Fibroblast of skin of right biceps (primary cell): ENCODE measurements around the gene DCHS1.

Experiments used
- DNase-seq: peaks from one replicate; pipeline ENCODE4 v3.0.0-alpha.2; 2013

DCHS1 gene

GRCh38 chr11:6611092-6611962 is 44.3 kb downstream of the DCHS1 start:
- peak; percentile 8 for DNase-seq

GRCh38 chr11:6610591-6610990 is 45.0 kb downstream of the DCHS1 start:
- no peak for DNase-seq

- DNase-seq, result no peak
These were observed 46.0 kb downstream of the DCHS1 start for GRCh38 chr11:6609502-6610015.

DNA sequence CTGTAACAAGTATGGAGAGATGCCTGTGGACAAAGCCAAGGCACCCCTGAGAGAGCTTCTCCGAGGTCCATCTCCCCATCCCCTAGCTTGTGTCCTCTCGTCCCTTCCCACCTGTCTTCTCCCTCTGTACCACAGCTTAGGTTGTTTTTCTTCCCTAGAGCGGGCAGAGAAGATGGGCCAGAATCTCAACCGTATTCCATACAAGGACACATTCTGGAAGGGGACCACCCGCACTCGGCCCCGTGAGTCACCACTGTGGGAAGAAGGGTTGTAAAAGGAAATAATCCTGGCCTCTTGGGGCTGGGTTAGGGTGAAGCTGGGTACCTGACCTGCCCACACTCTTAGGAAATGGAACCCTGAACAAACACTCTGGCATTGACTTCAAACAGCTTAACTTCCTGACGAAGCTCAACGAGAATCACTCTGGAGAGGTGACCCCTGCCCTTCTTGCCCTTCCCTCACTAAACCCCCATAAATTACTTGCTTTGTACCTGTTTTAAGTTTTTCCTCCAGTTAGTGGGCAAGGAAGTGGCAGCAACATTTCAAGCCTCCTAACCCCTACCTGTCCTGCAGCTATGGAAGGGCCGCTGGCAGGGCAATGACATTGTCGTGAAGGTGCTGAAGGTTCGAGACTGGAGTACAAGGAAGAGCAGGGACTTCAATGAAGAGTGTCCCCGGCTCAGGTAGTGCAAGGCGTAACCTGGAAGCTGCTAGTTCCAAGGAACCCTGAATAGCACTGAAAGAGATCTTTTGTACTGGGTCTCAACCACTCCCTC is 46.7 kb downstream of the DCHS1 start:
- DNase-seq, result peak; percentile 10

DNA sequence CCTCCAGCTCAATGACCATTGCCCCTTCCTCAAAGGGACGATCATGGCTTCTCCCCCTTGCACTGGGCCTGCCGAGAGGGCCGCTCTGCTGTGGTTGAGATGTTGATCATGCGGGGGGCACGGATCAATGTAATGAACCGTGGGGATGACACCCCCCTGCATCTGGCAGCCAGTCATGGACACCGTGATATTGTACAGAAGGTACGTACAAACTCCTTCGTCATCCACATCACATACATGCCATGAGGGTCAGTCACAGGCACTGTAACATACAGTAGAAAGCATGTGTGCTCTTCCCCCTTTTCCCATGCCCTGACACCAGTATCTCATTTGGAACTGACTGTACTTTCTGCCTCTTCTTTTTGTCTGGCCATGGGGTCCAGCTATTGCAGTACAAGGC is 47.6 kb downstream of the DCHS1 start:
- peak; percentile 34 for DNase-seq

DNA sequence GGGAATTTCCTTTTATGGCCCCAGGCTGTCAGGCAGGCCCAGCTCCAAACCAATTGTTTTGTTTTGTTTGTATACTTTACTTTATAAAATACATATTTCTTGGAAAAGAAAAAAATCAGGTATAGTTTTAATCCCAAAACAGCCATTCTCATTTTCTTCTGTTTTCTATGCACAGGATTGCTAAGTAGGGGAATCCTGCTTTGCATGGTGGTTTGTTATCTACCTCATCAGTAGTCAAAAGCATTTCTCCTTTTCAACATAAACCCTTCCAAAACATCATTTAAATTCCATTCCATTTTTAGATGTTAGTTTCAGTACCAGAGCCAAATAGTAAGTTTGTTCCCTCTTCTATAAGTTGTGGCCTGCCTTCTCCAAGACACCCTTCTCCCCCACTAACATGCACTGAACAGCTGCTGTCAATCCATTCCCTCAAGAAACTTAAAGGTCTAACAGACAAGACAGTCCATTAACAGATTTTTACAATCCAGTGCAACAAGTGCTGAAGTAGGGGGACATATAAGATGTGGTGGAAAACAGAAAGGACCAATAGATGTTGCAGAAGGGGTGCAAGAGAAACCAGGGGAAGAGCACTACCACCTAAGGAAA is 48.3 kb downstream of the DCHS1 start:
- DNase-seq, result peak; percentile 65

- DNase-seq, result peak; percentile 94
These were observed 49.0 kb downstream of the DCHS1 start for GRCh38 chr11:6606471-6607189.

DNA sequence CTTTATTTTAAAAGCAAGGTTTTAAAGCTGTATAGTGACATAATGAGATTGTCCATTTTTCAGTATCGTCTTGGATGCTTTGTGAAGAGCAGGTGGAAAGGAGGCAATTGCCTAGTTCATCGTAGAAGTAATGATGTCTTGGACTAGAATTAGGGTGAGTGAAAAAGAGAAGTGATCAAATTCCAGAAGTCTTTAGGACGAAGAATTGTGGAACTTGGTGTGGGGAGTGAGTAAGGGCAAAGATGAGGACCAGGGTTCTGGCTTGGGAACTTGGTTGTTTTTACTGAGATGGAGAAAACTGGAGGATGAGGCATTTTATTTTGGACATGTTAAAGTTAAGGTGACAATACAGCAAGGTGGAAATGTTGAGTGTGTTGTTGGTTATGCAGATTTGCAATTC is 50.8 kb downstream of the DCHS1 start:
- no peak for DNase-seq

- peak; percentile 62 for DNase-seq
These were observed 51.5 kb downstream of the DCHS1 start for GRCh38 chr11:6604081-6604626.

DNA sequence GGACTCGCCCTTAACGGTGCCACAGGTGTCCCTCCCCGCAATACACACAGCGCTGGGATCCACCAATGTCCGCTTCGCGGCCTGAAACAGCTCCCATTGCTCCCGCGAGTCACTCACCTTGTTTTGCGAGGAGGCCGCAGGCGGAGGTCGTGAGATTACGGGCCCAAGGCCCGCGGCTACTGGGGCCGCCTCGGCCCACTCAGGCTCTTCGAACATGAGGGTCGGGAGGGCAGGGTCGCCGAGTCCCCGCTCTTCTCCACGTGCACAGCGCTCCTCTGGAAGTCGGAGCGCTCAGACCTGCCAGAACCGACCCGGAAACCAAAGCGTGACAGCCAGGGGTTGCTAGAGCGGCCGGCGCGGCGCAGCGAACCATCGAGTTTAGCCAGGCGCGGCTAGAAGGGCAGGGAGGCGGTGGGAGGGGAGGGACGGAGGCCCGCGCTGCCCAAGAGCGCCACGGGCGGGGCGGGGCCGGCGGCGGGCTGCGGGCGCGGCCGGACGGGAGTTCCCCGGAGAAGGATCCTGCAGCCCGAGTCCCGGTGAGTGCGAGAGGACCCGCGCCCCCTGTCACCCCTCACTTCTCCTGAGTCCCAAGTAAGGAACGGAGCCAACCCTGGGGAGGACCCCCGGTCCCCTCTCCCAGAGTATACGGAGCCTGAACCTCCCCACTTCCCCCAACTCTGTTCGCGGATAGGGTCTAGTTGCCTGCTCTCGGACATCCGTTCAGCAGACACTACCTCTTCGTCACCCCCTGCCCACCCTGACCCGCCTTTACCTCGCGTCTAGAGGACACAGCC is 52.1 kb downstream of the DCHS1 start, which contains the start of the genes ILK and RRP8:
TSS of gene ILK (plus strand) at position 488 of the 794 bp plus-strand sequence. CDS start 498 bp downstream, outside the sequence.
TSS of gene RRP8 (minus strand) at position 330 of the 794 bp plus-strand sequence. CDS start at position 216, 114 bp downstream.
- peak; percentile 88 for DNase-seq

GRCh38 chr11:6602096-6602940 is 53.3 kb downstream of the DCHS1 start:
- DNase-seq, result no peak

DNA sequence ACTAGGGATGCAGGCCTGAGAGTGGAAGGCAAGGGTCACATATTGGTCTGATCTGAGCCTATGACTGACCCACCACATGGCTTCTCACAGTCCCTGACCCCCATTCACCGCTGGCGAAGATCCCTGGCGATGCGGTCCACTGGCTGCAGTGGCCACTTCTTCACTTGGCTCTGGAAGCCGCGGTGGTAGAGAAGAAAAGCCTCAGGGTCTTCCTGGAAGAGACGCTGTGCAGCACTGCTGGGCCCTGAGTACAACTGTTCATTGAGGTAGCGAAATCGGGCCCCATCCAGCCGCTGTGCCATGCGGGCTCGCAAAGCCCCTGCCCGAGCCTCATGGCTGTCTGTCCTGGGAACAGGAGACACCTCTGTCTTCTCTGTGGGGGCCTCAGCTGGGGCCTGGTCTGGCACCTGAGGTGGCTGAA is 54.6 kb downstream of the DCHS1 start:
- no peak for DNase-seq

GRCh38 chr11:6599881-6600390 is 55.7 kb downstream of the DCHS1 start:
- DNase-seq, result no peak

DNA sequence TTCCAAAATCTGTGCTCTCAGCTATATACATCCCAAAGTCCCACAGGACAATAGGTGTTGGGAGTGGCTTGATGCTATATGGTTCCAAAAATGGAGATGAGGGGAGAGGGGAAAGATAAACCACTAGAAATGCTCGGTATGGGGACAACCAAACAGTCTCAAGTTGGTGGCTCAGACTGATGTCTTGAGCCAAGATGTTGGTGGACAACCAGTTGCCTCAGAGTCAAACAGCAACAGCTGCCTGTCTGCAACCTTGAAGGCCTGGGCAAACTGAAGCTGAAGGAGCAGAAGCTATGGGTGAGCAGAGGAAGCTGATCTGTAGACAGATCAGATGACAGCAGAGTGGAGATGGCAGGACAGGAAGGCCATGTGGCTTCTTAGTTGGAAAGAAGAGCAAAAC is 56.2 kb downstream of the DCHS1 start:
- no peak for DNase-seq

DNA sequence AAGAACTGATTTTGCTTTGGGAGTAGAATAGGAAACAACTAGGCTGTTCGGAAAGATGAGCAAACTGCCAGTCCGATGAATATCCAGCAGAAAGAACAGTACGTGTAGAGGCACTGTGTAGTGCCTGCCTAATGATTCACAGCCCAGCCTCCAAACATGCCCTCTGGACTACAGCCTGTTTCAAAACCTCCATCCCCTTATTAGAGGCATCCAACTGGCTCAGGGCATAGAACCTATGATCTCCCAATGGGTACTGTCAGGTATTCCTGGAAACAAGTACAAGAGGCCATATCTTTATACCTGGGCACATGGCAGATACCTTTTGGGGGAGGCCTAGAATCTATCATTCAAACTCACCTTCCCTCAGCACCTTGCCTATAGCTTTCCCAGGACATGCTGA is 57.1 kb downstream of the DCHS1 start:
- DNase-seq, result no peak

- DNase-seq, result no peak
These were observed 59.3 kb downstream of the DCHS1 start for GRCh38 chr11:6596239-6596877.

GRCh38 chr11:6594142-6594768 is 61.4 kb downstream of the DCHS1 start:
- DNase-seq, result no peak

GRCh38 chr11:6588018-6588417 is 67.6 kb downstream of the DCHS1 start:
- no peak for DNase-seq

DNA sequence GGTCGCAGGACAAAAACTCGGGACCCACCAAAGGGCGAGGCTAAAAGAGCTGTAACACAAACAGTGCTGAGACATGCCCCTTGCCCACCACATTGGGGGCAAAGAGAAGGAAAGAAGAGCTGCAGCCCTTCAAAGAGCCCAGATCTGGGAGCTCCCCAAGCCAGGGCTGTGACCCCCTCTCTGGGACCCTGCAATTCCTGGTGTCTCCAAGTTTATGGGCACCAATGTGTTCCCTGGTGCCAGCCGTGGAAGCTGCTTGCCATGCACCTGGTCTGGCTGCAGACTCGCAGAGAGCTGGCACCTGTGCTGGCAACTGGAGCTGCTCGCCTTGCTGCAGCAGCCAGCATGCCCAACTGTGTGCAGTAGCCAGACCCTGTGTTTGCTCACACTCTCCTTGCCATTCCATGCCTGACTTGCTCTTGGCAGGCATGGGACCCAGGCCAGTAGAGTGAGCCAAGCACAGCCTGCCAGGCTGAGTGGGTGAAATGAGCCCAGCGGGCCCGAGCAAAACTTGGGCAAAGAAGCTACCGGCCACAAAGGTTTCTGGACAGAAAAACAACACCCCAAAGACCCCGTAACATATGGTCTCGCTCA is 68.2 kb downstream of the DCHS1 start:
- no peak for DNase-seq
